Endometrium (tissue), 2 donors: Measurements from ENCODE around the gene OR2K2.
"Not testable (repeated sequence)": the region's sequence is repeated elsewhere in the genome, so short reads cannot be mapped to it uniquely, and the experiment has no call there.

ENCODE experiments used
- FAIRE-seq: peaks from 2 replicates; lab custom pipeline; 2012; peaks lifted over from hg19 to GRCh38; lab: Jason Lieb, UNC
- donor health status: control.
- donor health status: control.

OR2K2 gene, protein sequence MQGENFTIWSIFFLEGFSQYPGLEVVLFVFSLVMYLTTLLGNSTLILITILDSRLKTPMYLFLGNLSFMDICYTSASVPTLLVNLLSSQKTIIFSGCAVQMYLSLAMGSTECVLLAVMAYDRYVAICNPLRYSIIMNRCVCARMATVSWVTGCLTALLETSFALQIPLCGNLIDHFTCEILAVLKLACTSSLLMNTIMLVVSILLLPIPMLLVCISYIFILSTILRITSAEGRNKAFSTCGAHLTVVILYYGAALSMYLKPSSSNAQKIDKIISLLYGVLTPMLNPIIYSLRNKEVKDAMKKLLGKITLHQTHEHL

GRCh38 chr9:111330124-111330523 is at the start of gene OR2K2:
OR2K2 (minus strand) TSS chr9:111330224; CDS start chr9:111328433, 1,791 bp downstream.
- FAIRE-seq = peak; percentile 67

DNA sequence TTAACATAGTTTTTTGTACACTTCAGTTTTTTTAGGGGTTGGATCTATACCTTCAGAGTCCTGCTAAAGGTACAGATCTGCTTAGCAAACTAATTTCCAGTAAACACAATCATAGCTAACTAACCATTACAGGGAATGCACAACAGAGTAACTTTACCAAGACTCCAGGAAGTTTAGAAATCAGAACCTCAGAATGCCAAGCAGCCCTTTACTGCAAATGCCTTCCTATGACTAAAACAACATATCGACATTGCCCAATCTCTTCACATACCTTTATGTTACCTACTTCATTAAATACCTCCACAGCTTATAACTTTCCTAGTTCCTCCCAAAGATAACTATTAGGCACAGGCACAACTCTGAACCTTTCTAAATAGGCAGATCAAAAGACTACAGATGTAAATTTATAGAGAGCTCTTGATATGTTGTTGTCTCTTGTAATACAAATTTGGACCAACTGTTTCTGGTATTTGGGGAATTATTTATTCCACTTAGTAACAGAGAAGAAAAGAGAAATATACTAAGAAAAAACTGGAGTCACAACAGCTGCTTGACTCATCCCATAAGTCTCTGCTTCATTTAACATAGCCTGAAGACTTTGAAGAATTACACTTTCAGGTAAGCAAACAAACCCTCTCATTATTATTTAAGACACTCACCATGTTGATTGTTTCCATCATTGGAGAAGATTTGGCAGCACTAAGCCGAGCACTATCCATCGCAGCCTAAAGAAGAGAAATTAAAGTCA is 46.0 kb upstream of the OR2K2 start:
- no peak for FAIRE-seq

DNA sequence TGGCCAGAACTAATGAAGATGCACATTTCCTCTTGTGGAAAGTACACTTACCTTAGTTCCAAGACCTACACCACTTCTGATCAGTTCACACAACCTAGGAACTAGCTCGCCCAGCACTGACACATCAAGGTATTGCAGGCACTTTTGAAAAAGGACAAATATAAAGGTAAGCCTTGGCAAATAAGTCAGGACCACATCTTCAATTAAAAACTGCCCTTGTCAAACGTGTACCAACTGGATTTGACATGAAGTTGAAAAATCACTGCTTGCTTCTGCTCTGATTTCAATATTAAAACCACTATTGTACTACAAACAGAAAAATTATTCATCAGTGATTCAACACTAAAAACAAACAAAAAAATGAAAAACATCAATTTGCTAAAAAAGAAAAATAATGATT is 45.0 kb upstream of the OR2K2 start:
- no peak for FAIRE-seq

DNA sequence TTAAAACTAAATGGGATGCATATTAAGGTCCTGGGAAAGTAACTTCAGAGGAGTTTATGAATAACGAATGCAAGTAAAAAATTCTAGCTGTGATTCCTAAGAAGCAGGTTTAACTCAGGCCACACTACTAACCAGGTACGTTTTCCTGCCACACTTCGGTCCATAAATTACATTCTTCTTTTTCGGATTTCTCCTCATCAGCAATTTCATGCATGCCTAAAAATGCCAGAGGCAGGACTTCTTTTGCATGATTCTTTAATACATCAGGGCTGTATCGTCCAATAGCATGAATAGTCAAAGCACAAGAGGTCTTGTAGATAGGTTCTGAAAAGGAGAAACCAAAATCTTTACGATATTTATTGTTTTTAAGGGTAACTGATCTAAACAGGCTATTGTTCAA is 42.3 kb upstream of the OR2K2 start:
- FAIRE-seq = no peak

- FAIRE-seq = no peak
These were observed 37.0 kb upstream of the OR2K2 start for GRCh38 chr9:111366978-111367377.

DNA sequence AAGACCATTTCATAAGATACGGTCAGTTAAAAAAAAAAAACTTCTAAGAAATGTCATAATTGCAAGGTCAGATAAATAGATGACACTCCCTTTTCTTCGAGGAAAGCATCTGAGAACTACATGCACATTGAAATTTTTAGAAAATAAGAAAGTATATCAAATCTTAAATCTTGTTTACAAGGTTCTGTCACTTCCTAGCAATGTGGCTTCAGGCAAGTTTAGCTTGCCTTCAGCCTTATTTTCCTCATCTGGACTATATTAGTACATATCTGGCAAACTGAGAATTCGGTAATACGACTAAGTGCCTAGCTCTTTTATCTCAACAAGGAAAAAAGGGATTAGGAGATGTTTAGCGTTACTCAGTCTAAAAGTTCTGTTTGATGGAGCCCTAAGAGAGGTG is 32.5 kb upstream of the OR2K2 start:
- FAIRE-seq = peak; percentile 98

- FAIRE-seq = no peak
These were observed 30.9 kb upstream of the OR2K2 start for GRCh38 chr9:111360881-111361280.

GRCh38 chr9:111356481-111357244 is 26.6 kb upstream of the OR2K2 start:
- FAIRE-seq = peak; percentile 74

- no peak for FAIRE-seq
These were observed 22.5 kb upstream of the OR2K2 start for GRCh38 chr9:111352545-111352944.

DNA sequence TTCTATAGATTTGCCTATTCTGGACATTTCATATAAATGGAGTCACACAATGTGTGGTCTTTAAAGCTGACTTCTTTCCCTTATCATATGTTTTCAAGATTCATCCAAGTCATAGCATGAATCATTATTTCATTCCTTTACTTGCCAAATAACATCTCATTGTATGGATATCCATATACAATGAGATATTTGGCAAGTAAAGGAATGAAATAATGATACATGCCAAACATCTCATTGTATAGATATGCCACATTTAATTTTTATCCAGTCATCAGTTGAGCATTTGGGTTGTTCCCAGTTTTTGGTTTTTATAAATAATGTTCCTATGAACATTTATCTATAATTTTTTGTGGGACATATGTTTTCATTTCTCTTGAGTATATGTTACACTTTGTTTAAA is 20.5 kb upstream of the OR2K2 start:
- FAIRE-seq = no peak

- FAIRE-seq = no peak
These were observed 19.7 kb upstream of the OR2K2 start for GRCh38 chr9:111349766-111350165.

DNA sequence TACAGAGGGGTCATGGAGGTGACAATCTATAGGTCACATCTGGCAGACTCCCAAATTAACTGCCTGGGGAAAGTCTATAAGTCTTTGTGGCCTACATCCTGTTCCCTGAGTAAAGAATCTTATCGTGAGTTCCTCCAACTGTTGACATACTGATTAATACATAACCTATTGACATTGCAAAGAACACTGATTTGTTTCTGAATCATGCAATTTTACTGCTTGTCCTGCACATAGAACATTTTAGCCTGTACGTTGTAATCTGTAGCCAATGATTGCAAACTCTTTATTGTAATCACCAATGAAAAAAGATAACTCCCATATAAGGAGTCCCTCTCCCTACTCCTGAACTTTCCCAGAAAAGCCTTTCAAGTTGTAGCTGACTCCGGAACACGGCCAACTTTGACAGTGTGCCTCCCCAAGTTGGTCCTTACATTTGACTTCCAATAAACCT is 18.8 kb upstream of the OR2K2 start:
- no peak for FAIRE-seq

DNA sequence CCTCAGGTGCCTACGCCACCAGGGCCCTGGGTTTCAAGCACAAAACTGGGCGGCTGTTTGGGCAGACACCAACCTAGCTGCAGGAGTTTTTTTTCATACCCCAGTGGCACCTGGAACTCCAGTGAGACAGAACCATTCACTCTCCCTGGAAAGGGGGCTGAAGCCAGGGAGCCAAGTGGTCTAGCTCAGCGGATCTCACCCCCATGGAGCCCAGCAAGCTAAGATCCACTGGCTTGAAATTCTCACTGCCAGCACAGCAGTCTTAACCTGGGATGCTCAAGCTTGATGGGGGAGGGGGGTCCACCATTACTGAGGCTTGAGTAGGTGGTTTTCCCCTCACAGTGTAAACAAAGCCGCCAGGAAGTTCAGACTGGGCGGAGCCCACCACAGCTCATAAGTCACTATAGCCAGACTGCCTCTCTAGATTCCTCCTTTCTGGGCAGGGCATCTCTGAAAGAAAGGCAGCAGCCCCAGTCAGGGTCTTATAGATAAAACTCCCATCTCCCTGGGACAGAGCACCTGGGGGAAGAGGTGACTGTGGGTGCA is 4.4 kb upstream of the OR2K2 start:
- not testable (repeated sequence) for FAIRE-seq

- no peak for FAIRE-seq
These were observed 9.4 kb downstream of the OR2K2 start for GRCh38 chr9:111320631-111321030.

DNA sequence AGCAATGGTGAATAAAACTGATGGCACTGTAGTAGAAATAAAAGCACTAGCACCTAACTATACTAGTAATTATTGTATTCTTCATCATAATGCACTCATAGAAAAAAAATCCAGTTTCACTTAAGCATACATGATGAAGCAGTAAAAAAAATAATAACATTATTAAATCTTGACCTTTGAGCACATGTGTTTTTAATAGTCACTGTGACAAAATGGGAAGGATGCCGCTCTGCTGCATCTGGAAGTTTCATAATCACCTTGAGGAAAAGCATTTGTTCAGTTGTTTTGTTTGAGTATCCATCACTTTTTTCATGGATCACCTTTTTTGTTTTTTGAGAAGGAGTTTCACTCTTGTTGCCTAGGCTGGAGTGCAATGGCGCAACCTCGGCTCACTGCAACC is 13.2 kb downstream of the OR2K2 start:
- FAIRE-seq = peak; percentile 97

DNA sequence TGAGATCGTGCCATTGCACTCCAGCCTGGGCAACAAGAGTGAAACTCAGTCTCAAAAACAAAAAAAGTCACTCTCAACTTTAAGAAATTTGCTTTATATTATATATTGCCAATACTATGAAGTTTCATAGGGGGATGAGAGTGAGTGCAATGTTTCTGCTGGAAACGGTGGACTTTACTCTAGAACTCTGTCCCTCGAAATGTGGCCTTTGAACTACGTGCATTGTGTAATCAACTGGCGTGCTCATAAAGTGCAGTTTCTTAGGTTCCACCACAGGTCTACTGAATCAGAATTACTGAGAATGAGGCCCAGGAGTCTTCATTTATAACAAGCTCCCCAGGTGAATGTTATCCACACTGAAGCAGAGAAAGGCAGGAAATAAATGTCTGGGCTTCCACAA is 24.1 kb downstream of the OR2K2 start:
- no peak for FAIRE-seq

DNA sequence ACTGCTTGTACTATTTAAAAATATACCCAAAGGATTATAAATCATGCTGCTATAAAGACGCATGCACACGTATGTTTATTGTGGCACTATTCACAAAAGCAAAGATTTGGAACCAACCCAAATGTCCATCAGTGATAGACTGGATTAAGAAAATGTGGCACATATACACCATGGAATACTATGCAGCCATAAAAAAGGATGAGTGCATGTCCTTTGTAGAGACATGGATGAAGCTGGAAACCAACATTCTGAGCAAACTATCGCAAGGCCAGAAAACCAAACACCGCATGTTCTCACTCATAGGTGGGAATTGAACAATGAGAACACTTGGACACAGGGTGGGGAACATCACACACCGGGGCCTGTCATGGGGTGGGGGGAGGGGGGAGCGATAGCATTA is 26.0 kb downstream of the OR2K2 start:
- not testable (repeated sequence) for FAIRE-seq

GRCh38 chr9:111301195-111301594 is 28.8 kb downstream of the OR2K2 start:
- peak; percentile 95 for FAIRE-seq

DNA sequence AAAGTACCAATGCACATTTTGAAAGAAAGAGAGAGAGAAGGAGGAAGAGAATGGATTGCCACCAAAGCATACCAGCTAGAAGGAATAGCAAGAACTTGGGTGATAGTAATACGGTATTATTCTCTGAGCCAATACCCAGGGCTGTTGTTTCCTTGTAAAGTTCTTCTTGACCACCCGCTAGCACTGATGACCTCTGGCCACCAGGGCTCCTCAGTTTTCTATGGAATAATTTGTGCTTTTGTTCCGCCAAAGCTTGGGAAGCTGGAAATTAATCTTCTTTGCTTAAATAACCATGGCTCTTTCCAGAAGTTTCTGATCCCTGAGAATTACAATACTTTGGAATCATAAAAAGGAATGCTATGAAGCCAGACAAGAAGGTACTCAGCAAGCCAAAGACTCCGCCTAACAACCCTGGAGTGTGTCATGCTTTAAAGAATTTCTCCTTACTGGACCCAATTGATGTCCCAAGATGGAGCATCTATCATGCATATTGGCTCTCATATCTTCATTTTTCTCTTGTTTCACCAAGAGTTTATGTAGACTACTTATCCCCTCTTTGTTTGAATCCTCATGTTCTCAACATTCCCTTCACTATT is 29.8 kb downstream of the OR2K2 start:
- FAIRE-seq = no peak

- not testable (repeated sequence) for FAIRE-seq
These were observed 30.4 kb downstream of the OR2K2 start for GRCh38 chr9:111299599-111299966.

DNA sequence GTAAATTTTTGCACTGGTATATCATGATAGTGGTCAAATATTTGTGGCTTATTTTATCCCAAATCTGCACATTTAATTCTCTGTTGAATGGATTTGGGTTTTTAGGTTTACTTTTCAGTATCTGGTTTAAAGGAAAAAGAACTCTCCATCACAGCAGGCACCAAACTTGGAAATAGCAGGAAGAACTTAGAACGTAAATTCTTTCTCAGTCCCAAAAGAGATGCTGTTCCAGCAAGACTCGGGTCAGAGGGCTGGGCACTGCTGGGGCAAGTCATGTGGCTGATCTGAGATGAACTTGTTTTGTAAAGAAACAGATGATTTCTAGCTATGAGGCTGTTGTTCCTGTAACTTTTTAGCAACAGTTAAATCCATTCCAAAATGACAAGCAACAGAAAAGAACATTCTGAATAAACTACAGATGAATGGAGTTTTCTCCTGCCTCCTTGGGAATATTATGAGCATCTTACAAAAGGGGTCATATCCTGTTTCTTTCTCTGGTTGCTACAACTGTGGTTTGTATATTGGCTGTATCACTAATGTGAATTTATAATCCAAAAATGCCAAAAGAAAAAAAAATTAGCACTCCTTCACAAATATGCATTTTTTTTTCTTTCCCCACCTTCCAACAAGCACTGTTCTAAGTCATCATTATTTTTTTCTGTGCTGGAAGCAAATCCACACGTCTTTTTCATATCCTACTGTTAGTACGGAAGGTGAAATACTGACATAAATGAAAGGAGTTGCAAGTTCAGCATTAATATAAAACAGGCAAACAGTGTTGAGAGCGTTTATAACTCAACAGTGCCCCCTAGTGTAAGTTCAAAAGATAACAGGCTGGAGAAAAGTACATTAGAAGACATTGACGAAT is 31.1 kb downstream of the OR2K2 start:
- FAIRE-seq = peak; percentile 96
